HS-5 (cell line): ENCODE data around the gene HLA-DQB1.
"Not testable (repeated sequence)": the region's sequence is repeated elsewhere in the genome, so short reads cannot be mapped to it uniquely, and the experiment has no call there.

Source experiments
- DNase-seq: peaks from one replicate; pipeline ENCODE4 v3.0.0-alpha.2; 2012; ENCODE audit warnings: low read depth

Gene HLA-DQB1

GRCh38 chr6:32666420-32667300, at the start of gene HLA-DQB1:
HLA-DQB1 (minus strand) TSS chr6:32666657; CDS start chr6:32666607, 50 bp downstream.
- peak; percentile 19 for DNase-seq

- no peak for DNase-seq
Observed at GRCh38 chr6:32713241-32713640, 46.8 kb upstream of the HLA-DQB1 start.

- DNase-seq: no peak
Observed at GRCh38 chr6:32709625-32710024, 43.2 kb upstream of the HLA-DQB1 start.

- DNase-seq: not testable (repeated sequence)
Observed at GRCh38 chr6:32705164-32705563, 38.7 kb upstream of the HLA-DQB1 start.

- no peak for DNase-seq
Observed at GRCh38 chr6:32703347-32703746, 36.9 kb upstream of the HLA-DQB1 start.

GRCh38 chr6:32700391-32701040, 34.1 kb upstream of the HLA-DQB1 start:
- DNase-seq: peak; percentile 13

GRCh38 chr6:32697031-32697430, 30.6 kb upstream of the HLA-DQB1 start:
- DNase-seq: no peak

GRCh38 chr6:32692019-32692418, 25.6 kb upstream of the HLA-DQB1 start:
- no peak for DNase-seq

GRCh38 chr6:32689531-32690501, 23.4 kb upstream of the HLA-DQB1 start:
- DNase-seq: no peak

- DNase-seq: no peak
Observed at GRCh38 chr6:32685603-32686002, 19.1 kb upstream of the HLA-DQB1 start.

- DNase-seq: no peak
Observed at GRCh38 chr6:32684246-32684645, 17.8 kb upstream of the HLA-DQB1 start.

GRCh38 chr6:32680055-32680454, 13.6 kb upstream of the HLA-DQB1 start:
- DNase-seq: no peak

- no peak for DNase-seq
Observed at GRCh38 chr6:32679492-32679891, 13.0 kb upstream of the HLA-DQB1 start.

- not testable (repeated sequence) for DNase-seq
Observed at GRCh38 chr6:32674123-32674522, 7.7 kb upstream of the HLA-DQB1 start.

- DNase-seq: not testable (repeated sequence)
Observed at GRCh38 chr6:32671908-32672307, 5.5 kb upstream of the HLA-DQB1 start.

- no peak for DNase-seq
Observed at GRCh38 chr6:32669893-32670292, 3.4 kb upstream of the HLA-DQB1 start.

GRCh38 chr6:32669240-32669639, 2.8 kb upstream of the HLA-DQB1 start:
- DNase-seq: no peak

GRCh38 chr6:32668226-32668747, 1.8 kb upstream of the HLA-DQB1 start:
- DNase-seq: no peak

GRCh38 chr6:32665661-32666060, 796 bp downstream of the HLA-DQB1 start:
- DNase-seq: no peak

- no peak for DNase-seq
Observed at GRCh38 chr6:32664827-32665362, 1.6 kb downstream of the HLA-DQB1 start.

- DNase-seq: no peak
Observed at GRCh38 chr6:32664354-32664753, 2.1 kb downstream of the HLA-DQB1 start.

GRCh38 chr6:32662836-32663235, 3.6 kb downstream of the HLA-DQB1 start:
- DNase-seq: no peak
